Astrocyte (in vitro differentiated cells and primary cell): ENCODE data around the gene EIF4E. TPM values are rescaled to one million over a fixed set of nuclear protein-coding genes. Genes with fewer than 3 reads are reported as not detected.
"Not testable (repeated sequence)": the region's sequence is repeated elsewhere in the genome, so short reads cannot be mapped to it uniquely, and the experiment has no call there.

Experiments
- DNase-seq: peaks from one replicate; pipeline ENCODE4 v3.0.0-alpha.2; 2010; ENCODE audit warnings: low read depth
- FAIRE-seq: peaks from 2 replicates; lab custom pipeline; 2011; peaks lifted over from hg19 to GRCh38; lab: Jason Lieb, UNC
- H2AFZ ChIP-seq: 2 replicates; pipeline ENCODE4 v1.6.0; 2012; ENCODE audit warnings: low read depth, low read length, inconsistent platforms
- H3K27ac ChIP-seq: 2 replicates; pipeline ENCODE4 v1.5.1; 2011; ENCODE audit warnings: low read depth, low read length, inconsistent platforms
- H3K27me3 ChIP-seq: 2 replicates; pipeline ENCODE4 v1.6.0; 2011; ENCODE audit warnings: low read length, inconsistent platforms; ENCODE audit not compliant: insufficient read depth
- H3K36me3 ChIP-seq: 2 replicates; pipeline ENCODE4 v1.5.1; 2011; ENCODE audit warnings: low read length, inconsistent platforms; ENCODE audit not compliant: insufficient read depth
- H3K4me1 ChIP-seq: 2 replicates; pipeline ENCODE4 v1.5.1; 2011; ENCODE audit warnings: low read length, inconsistent platforms; ENCODE audit not compliant: insufficient read depth
- H3K4me2 ChIP-seq: 2 replicates; pipeline ENCODE4 v1.6.0; 2012; ENCODE audit warnings: low read length, inconsistent platforms
- H3K4me3 ChIP-seq: 2 replicates; pipeline ENCODE4 v1.5.1; 2011; ENCODE audit warnings: low read depth, mild to moderate bottlenecking, low read length, inconsistent platforms; ENCODE audit not compliant: insufficient read depth
- H3K79me2 ChIP-seq: 2 replicates; pipeline ENCODE4 v1.6.0; 2012; ENCODE audit warnings: mild to moderate bottlenecking, low read length, inconsistent platforms; ENCODE audit not compliant: insufficient read depth
- H3K9ac ChIP-seq: 2 replicates; pipeline ENCODE4 v1.6.0; 2012; ENCODE audit warnings: mild to moderate bottlenecking, low read length, inconsistent platforms
- H3K9me3 ChIP-seq: 2 replicates; pipeline ENCODE4 v1.5.1; 2012; ENCODE audit warnings: low read depth, mild to moderate bottlenecking, low read length, inconsistent platforms; ENCODE audit not compliant: insufficient read depth
- H4K20me1 ChIP-seq: 2 replicates; pipeline ENCODE4 v1.6.0; 2012; ENCODE audit warnings: low read length, inconsistent platforms; ENCODE audit not compliant: insufficient read depth
- H3K27ac Mint-ChIP-seq: one replicate; pipeline ENCODE4 v1.8.0; 2021; ENCODE audit warnings: mild to moderate bottlenecking, mixed read lengths; ENCODE audit not compliant: unreplicated experiment
- H3K27me3 Mint-ChIP-seq: one replicate; pipeline ENCODE4 v1.8.0; 2021; ENCODE audit warnings: low read depth, mixed read lengths; ENCODE audit not compliant: unreplicated experiment
- H3K36me3 Mint-ChIP-seq: one replicate; pipeline ENCODE4 v1.8.0; 2021; ENCODE audit warnings: low read depth, mixed read lengths; ENCODE audit not compliant: unreplicated experiment
- H3K4me1 Mint-ChIP-seq: one replicate; pipeline ENCODE4 v1.8.0; 2021; ENCODE audit warnings: low read depth, mixed read lengths; ENCODE audit not compliant: unreplicated experiment
- H3K4me3 Mint-ChIP-seq: one replicate; pipeline ENCODE4 v1.8.0; 2021; ENCODE audit warnings: mild to moderate bottlenecking, moderate library complexity, mixed read lengths; ENCODE audit not compliant: unreplicated experiment
- H3K9me3 Mint-ChIP-seq: one replicate; pipeline ENCODE4 v1.8.0; 2021; ENCODE audit warnings: mild to moderate bottlenecking, mixed read lengths; ENCODE audit not compliant: unreplicated experiment
- EZH2 ChIP-seq: IDR thresholded peaks from 2 replicates; pipeline ENCODE4 v1.6.1; 2012; ENCODE audit warnings: mild to moderate bottlenecking, low read length, inconsistent platforms; ENCODE audit not compliant: insufficient read depth
- total RNA-seq: library from RNA; stranded (reverse); gene quantifications from 2 replicates; pipeline ENCODE4 v1.2.1, GENCODE V29; 2021
- TF ChIP-seq, protein P1 (sequence below): IDR thresholded peaks from 2 replicates; pipeline ENCODE4 v1.5.1; 2011; ENCODE audit warnings: low read depth, mild to moderate bottlenecking, inconsistent platforms, low read length, moderate library complexity; ENCODE audit not compliant: insufficient read depth

EIF4E gene
- total RNA-seq, 1 donor from 2014 or later, result 110 TPM

- peak overlapping the region; percentile 86 for H2AFZ ChIP-seq
- Mint-ChIP-seq H3K27ac (peak overlapping the region; percentile 91), H3K4me1 (peaks cover 20% of the 10 kb centered on the region), H3K27me3 (no peaks in the 10 kb centered on the region), H3K9me3 (peaks cover 3% of the 10 kb centered on the region), H3K36me3 (peaks cover 6% of the 10 kb centered on the region), H3K4me3 (peak overlapping the region; percentile 97)
- peaks cover 44% of the 10 kb centered on the region for H4K20me1 ChIP-seq
- no peaks in the 10 kb centered on the region for H3K27me3 ChIP-seq
- H3K36me3 ChIP-seq, result peaks cover 7% of the 10 kb centered on the region
- no peaks in the 10 kb centered on the region for H3K9me3 ChIP-seq
- H3K79me2 ChIP-seq, result peaks cover 58% of the 10 kb centered on the region
- peaks cover 7% of the 10 kb centered on the region for H3K4me1 ChIP-seq
- FAIRE-seq, result no peak
- H3K9ac ChIP-seq, result peak overlapping the region; percentile 97
- DNase-seq, result peak; percentile 74
- peak overlapping the region; percentile 86 for H3K4me3 ChIP-seq
- peak overlapping the region; percentile 99 for H3K27ac ChIP-seq
- TF ChIP-seq, protein P1, sequence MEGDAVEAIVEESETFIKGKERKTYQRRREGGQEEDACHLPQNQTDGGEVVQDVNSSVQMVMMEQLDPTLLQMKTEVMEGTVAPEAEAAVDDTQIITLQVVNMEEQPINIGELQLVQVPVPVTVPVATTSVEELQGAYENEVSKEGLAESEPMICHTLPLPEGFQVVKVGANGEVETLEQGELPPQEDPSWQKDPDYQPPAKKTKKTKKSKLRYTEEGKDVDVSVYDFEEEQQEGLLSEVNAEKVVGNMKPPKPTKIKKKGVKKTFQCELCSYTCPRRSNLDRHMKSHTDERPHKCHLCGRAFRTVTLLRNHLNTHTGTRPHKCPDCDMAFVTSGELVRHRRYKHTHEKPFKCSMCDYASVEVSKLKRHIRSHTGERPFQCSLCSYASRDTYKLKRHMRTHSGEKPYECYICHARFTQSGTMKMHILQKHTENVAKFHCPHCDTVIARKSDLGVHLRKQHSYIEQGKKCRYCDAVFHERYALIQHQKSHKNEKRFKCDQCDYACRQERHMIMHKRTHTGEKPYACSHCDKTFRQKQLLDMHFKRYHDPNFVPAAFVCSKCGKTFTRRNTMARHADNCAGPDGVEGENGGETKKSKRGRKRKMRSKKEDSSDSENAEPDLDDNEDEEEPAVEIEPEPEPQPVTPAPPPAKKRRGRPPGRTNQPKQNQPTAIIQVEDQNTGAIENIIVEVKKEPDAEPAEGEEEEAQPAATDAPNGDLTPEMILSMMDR, result no peak
- TF ChIP-seq EZH2, result no peak
- peak overlapping the region; percentile 92 for H3K4me2 ChIP-seq
Measured at GRCh38 chr4:98928131-98928504, 815 bp downstream of the EIF4E start.

- not testable (repeated sequence) for H3K4me3 ChIP-seq, H3K27ac ChIP-seq, DNase-seq, H2AFZ ChIP-seq, H3K27me3 Mint-ChIP-seq, H3K27me3 ChIP-seq, H3K9me3 Mint-ChIP-seq, H3K9ac ChIP-seq, H3K9me3 ChIP-seq, H3K4me1 ChIP-seq, H3K36me3 Mint-ChIP-seq, FAIRE-seq, H3K27ac Mint-ChIP-seq
- peaks cover 20% of the 10 kb centered on the region for H3K4me1 Mint-ChIP-seq
- H3K4me3 Mint-ChIP-seq, result peak overlapping the region; percentile 50
- H3K79me2 ChIP-seq, result peaks cover 76% of the 10 kb centered on the region
- peak overlapping the region; percentile 92 for H3K4me2 ChIP-seq
- H4K20me1 ChIP-seq, result peaks cover 52% of the 10 kb centered on the region
- H3K36me3 ChIP-seq, result peaks cover 11% of the 10 kb centered on the region
Measured at GRCh38 chr4:98926257-98926656, 2.7 kb downstream of the EIF4E start.

DNA sequence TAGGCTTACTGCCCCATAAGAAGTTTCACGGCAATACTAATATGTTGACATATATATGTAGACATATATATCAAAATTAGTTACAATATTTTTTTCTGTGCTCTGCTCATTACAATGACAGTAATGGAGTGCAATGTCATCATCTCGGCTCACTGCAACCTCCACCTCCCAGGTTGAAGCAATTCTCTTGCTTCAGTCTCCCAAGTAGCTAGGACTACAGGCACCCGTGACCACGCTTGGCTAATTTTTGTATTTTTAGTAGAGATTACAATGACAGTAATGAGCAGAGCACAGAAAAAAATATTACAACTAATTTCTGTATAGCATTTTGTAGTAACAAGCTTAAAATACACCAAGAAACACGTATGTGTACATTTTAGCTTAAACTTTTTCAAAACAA, 7.6 kb downstream of the EIF4E start:
- no peak for FAIRE-seq
- H3K27me3 Mint-ChIP-seq, result no peaks in the 10 kb centered on the region

More for the DNA sequence above, 7.6 kb downstream of the EIF4E start:
- Histone ChIP-seq H3K4me1 (peaks cover 5% of the 10 kb centered on the region), H3K4me3 (no peak overlapping the region), H3K9ac (no peak overlapping the region), H3K79me2 (peaks cover 100% of the 10 kb centered on the region), H3K36me3 (peaks cover 14% of the 10 kb centered on the region), H2AFZ (no peak overlapping the region), H3K27me3 (no peaks in the 10 kb centered on the region), H3K4me2 (no peak overlapping the region), H3K27ac (no peak overlapping the region), H4K20me1 (peaks cover 75% of the 10 kb centered on the region), H3K9me3 (no peaks in the 10 kb centered on the region)
- Mint-ChIP-seq H3K4me1 (peaks cover 10% of the 10 kb centered on the region), H3K36me3 (peaks cover 5% of the 10 kb centered on the region), H3K4me3 (no peak overlapping the region), H3K9me3 (no peaks in the 10 kb centered on the region), H3K27ac (no peak overlapping the region)
- DNase-seq, result no peak
- TF ChIP-seq, protein P1, result no peak
- no peak for TF ChIP-seq EZH2
